ENCODE measurements around the gene UTS2R. TPM values are rescaled to one million over a fixed set of nuclear protein-coding genes. Genes with fewer than 3 reads are reported as not detected.

The UTS2R gene
- total RNA-seq, 2 experiments from 2014 or later, result not detected

- intact Hi-C loops (cut with DNase I, micrococcal nuclease), result no loop called here
- H3K27ac ChIP-seq (ENCODE audit: low read depth in 1 of 2, low read length in 2 of 2), result no peak overlapping the region
- ATAC-seq (ENCODE audit: poor library complexity) (no peak), DNase-seq (peak in 1 of 14 experiments; percentile 17)
- Mint-ChIP-seq H3K36me3 (ENCODE audit: low read depth) (peaks cover 39% of the 10 kb centered on the region), H3K4me1 (ENCODE audit: low read depth) (peaks cover 3% of the 10 kb centered on the region), H3K4me3 (no peak overlapping the region), H3K9me3 (no peaks in the 10 kb centered on the region), H3K27ac (no peak overlapping the region), H3K27me3 (no peaks in the 10 kb centered on the region)
- H3K9me3 ChIP-seq (ENCODE audit: control insufficient read depth in 1 of 2, insufficient read depth in 1 of 2, low read length in 2 of 2), result no peaks in the 10 kb centered on the region
- POLR2A ChIA-PET, result no interaction called here
- peaks cover 28% of the 10 kb centered on the region for H3K36me3 ChIP-seq (ENCODE audit: insufficient read depth, low read length)
- H3K4me1 ChIP-seq (ENCODE audit: insufficient read depth, low read length), result no peaks in the 10 kb centered on the region
- no peak overlapping the region for H3K4me3 ChIP-seq (ENCODE audit: low read length)
- no peaks in the 10 kb centered on the region for H3K27me3 ChIP-seq (ENCODE audit: control insufficient read depth in 1 of 2, insufficient read depth in 2 of 2, low read length in 2 of 2)
- CTCF ChIA-PET, result no interaction called here
- no peak for TF ChIP-seq CTCF (IDR thresholded peaks at IDR 0.05)
Measured at GRCh38 chr17:82407255-82407654, 35.7 kb downstream of the UTS2R start.

- no peaks in the 10 kb centered on the region for H3K9me3 Mint-ChIP-seq
- no peak overlapping the region for H3K27ac Mint-ChIP-seq
- no peaks in the 10 kb centered on the region for H3K4me1 Mint-ChIP-seq (ENCODE audit: low read depth)
- no peak overlapping the region for H3K4me3 ChIP-seq (ENCODE audit: low read length)
- H3K36me3 Mint-ChIP-seq (ENCODE audit: low read depth), result peaks cover 36% of the 10 kb centered on the region
- ATAC-seq (ENCODE audit: poor library complexity) (no peak), DNase-seq (no peak)
- no peak for TF ChIP-seq CTCF (IDR thresholded peaks at IDR 0.05)
- intact Hi-C loops (cut with DNase I, micrococcal nuclease), result no loop called here
- H3K27ac ChIP-seq (ENCODE audit: low read depth in 1 of 2, low read length in 2 of 2), result no peak overlapping the region
- H3K4me3 Mint-ChIP-seq, result no peak overlapping the region
- ChIA-PET POLR2A (no interaction called here), CTCF (no interaction called here)
- H3K36me3 ChIP-seq (ENCODE audit: insufficient read depth, low read length), result peaks cover 25% of the 10 kb centered on the region
- H3K9me3 ChIP-seq (ENCODE audit: control insufficient read depth in 1 of 2, insufficient read depth in 1 of 2, low read length in 2 of 2), result no peaks in the 10 kb centered on the region
- no peaks in the 10 kb centered on the region for H3K4me1 ChIP-seq (ENCODE audit: insufficient read depth, low read length)
- H3K27me3 ChIP-seq (ENCODE audit: control insufficient read depth in 1 of 2, insufficient read depth in 2 of 2, low read length in 2 of 2), result no peaks in the 10 kb centered on the region
- no peaks in the 10 kb centered on the region for H3K27me3 Mint-ChIP-seq
Measured at GRCh38 chr17:82408288-82408937, 36.8 kb downstream of the UTS2R start.

- Histone ChIP-seq H3K27ac (ENCODE audit: low read depth in 1 of 2, low read length in 2 of 2) (no peak overlapping the region), H3K4me1 (ENCODE audit: insufficient read depth, low read length) (no peaks in the 10 kb centered on the region), H3K36me3 (ENCODE audit: insufficient read depth, low read length) (peaks cover 22% of the 10 kb centered on the region), H3K4me3 (ENCODE audit: low read length) (no peak overlapping the region), H3K9me3 (ENCODE audit: control insufficient read depth in 1 of 2, insufficient read depth in 1 of 2, low read length in 2 of 2) (no peaks in the 10 kb centered on the region), H3K27me3 (ENCODE audit: control insufficient read depth in 1 of 2, insufficient read depth in 2 of 2, low read length in 2 of 2) (no peaks in the 10 kb centered on the region)
- ATAC-seq (ENCODE audit: poor library complexity) (no peak), DNase-seq (no peak)
- H3K27me3 Mint-ChIP-seq, result no peaks in the 10 kb centered on the region
- CTCF ChIA-PET, result no interaction called here
- POLR2A ChIA-PET, result no interaction called here
- no peak for TF ChIP-seq CTCF (IDR thresholded peaks at IDR 0.05)
- intact Hi-C loops (cut with DNase I, micrococcal nuclease), result no loop called here
- H3K4me3 Mint-ChIP-seq, result no peak overlapping the region
- H3K9me3 Mint-ChIP-seq, result no peaks in the 10 kb centered on the region
- no peak overlapping the region for H3K27ac Mint-ChIP-seq
- no peaks in the 10 kb centered on the region for H3K4me1 Mint-ChIP-seq (ENCODE audit: low read depth)
- peaks cover 35% of the 10 kb centered on the region for H3K36me3 Mint-ChIP-seq (ENCODE audit: low read depth)
Measured at GRCh38 chr17:82408938-82409318, 37.4 kb downstream of the UTS2R start.

Data from CD4-positive, alpha-beta T cell (primary cell).